GM23338 (cell line): ENCODE results near the gene OR13C4.

Experiments used
- CREB1 ChIP-seq: fragments of 250-450 bp; sonication (Bioruptor Pico); IDR thresholded peaks from 2 replicates; pipeline ENCODE4 v1.5.0; 2020; ENCODE audit warnings: low read depth, mild to moderate bottlenecking, moderate library complexity
- EZH2 ChIP-seq: fragments of 200-600 bp; sonication (generic); IDR thresholded peaks from one replicate; pipeline ENCODE4 v1.8.0; 2017; ENCODE audit warnings: antibody characterized with exemption, mild to moderate bottlenecking, low read depth; ENCODE audit not compliant: unreplicated experiment
- JUNB ChIP-seq: IDR thresholded peaks from one replicate; pipeline ENCODE4 v1.6.1; 2016; ENCODE audit warnings: antibody characterized with exemption; ENCODE audit not compliant: unreplicated experiment
- POLR2AphosphoS5 ChIP-seq: IDR thresholded peaks from 2 replicates; pipeline ENCODE4 v1.6.1; 2016; ENCODE audit warnings: antibody characterized with exemption, low read depth
- STAT1 ChIP-seq: IDR thresholded peaks from one replicate; pipeline ENCODE4 v1.6.1; 2016; ENCODE audit warnings: antibody characterized with exemption; ENCODE audit not compliant: unreplicated experiment
- TF ChIP-seq, protein P1 (sequence below), 2 experiments: fragments of 200-600 bp in 1 of 2; sonication (generic) in 1 of 2; conservative IDR thresholded peaks; 2 replicates each; pipeline versions ENCODE4 v1.5.1 to v1.6.1; 2016 to 2017; ENCODE audit warnings: antibody characterized with exemption in 2 of 2, low read depth in 2 of 2, mild to moderate bottlenecking in 2 of 2, moderate library complexity in 1 of 2
- TF ChIP-seq, protein P2 (sequence below): fragments of 250-450 bp; sonication (Bioruptor Pico); IDR thresholded peaks from 2 replicates; pipeline ENCODE4 v1.5.0; 2020; ENCODE audit warnings: mild to moderate bottlenecking, moderate library complexity

DNA sequence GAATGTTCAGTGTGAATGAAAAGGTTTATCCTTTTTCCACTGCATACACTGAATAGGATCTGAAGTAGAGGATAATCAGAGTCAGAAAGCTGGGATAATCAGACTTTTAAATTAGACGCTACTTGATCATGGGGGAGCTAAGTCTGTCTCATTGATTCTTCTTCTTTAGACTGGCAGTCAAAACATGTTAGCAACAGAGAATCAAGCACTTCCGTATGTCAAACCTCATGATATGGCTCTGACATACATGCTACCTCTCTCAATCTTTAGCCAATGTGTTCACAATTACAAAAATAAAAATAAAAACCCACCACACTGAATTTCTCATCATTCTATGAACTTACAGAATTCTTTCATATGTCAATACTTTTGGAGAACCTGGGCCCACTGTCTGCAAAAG, 42.0 kb downstream of the OR13C4 start:
- TF ChIP-seq, protein P1, sequence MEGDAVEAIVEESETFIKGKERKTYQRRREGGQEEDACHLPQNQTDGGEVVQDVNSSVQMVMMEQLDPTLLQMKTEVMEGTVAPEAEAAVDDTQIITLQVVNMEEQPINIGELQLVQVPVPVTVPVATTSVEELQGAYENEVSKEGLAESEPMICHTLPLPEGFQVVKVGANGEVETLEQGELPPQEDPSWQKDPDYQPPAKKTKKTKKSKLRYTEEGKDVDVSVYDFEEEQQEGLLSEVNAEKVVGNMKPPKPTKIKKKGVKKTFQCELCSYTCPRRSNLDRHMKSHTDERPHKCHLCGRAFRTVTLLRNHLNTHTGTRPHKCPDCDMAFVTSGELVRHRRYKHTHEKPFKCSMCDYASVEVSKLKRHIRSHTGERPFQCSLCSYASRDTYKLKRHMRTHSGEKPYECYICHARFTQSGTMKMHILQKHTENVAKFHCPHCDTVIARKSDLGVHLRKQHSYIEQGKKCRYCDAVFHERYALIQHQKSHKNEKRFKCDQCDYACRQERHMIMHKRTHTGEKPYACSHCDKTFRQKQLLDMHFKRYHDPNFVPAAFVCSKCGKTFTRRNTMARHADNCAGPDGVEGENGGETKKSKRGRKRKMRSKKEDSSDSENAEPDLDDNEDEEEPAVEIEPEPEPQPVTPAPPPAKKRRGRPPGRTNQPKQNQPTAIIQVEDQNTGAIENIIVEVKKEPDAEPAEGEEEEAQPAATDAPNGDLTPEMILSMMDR (conservative IDR thresholded peaks at IDR 0.05; ENCODE audit: low read depth in 2 of 2), result no peak
- TF ChIP-seq, protein P2, sequence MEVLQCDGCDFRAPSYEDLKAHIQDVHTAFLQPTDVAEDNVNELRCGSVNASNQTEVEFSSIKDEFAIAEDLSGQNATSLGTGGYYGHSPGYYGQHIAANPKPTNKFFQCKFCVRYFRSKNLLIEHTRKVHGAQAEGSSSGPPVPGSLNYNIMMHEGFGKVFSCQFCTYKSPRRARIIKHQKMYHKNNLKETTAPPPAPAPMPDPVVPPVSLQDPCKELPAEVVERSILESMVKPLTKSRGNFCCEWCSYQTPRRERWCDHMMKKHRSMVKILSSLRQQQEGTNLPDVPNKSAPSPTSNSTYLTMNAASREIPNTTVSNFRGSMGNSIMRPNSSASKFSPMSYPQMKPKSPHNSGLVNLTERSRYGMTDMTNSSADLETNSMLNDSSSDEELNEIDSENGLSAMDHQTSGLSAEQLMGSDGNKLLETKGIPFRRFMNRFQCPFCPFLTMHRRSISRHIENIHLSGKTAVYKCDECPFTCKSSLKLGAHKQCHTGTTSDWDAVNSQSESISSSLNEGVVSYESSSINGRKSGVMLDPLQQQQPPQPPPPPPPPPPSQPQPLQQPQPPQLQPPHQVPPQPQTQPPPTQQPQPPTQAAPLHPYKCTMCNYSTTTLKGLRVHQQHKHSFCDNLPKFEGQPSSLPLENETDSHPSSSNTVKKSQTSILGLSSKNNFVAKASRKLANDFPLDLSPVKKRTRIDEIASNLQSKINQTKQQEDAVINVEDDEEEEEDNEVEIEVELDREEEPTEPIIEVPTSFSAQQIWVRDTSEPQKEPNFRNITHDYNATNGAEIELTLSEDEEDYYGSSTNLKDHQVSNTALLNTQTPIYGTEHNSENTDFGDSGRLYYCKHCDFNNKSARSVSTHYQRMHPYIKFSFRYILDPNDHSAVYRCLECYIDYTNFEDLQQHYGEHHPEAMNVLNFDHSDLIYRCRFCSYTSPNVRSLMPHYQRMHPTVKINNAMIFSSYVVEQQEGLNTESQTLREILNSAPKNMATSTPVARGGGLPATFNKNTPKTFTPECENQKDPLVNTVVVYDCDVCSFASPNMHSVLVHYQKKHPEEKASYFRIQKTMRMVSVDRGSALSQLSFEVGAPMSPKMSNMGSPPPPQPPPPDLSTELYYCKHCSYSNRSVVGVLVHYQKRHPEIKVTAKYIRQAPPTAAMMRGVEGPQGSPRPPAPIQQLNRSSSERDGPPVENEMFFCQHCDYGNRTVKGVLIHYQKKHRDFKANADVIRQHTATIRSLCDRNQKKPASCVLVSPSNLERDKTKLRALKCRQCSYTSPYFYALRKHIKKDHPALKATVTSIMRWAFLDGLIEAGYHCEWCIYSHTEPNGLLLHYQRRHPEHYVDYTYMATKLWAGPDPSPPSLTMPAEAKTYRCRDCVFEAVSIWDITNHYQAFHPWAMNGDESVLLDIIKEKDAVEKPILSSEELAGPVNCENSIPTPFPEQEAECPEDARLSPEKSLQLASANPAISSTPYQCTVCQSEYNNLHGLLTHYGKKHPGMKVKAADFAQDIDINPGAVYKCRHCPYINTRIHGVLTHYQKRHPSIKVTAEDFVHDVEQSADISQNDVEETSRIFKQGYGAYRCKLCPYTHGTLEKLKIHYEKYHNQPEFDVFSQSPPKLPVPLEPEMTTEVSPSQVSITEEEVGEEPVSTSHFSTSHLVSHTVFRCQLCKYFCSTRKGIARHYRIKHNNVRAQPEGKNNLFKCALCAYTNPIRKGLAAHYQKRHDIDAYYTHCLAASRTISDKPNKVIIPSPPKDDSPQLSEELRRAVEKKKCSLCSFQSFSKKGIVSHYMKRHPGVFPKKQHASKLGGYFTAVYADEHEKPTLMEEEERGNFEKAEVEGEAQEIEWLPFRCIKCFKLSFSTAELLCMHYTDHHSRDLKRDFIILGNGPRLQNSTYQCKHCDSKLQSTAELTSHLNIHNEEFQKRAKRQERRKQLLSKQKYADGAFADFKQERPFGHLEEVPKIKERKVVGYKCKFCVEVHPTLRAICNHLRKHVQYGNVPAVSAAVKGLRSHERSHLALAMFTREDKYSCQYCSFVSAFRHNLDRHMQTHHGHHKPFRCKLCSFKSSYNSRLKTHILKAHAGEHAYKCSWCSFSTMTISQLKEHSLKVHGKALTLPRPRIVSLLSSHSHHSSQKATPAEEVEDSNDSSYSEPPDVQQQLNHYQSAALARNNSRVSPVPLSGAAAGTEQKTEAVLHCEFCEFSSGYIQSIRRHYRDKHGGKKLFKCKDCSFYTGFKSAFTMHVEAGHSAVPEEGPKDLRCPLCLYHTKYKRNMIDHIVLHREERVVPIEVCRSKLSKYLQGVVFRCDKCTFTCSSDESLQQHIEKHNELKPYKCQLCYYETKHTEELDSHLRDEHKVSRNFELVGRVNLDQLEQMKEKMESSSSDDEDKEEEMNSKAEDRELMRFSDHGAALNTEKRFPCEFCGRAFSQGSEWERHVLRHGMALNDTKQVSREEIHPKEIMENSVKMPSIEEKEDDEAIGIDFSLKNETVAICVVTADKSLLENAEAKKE (CRISPR knock-in tag), result no peak
- TF ChIP-seq POLR2AphosphoS5 (no peak), STAT1 (no peak), CREB1 (CRISPR knock-in tag) (no peak), JUNB (no peak), EZH2 (no peak)
